Epithelial cell of esophagus (primary cell): ENCODE results near the gene TSHZ2.

Source experiments
- DNase-seq: peaks from one replicate; pipeline ENCODE4 v3.0.0; 2010; ENCODE audit warnings: low read depth
- H3K4me3 ChIP-seq: 2 replicates; pipeline ENCODE4 v1.5.1; 2011; ENCODE audit warnings: mild to moderate bottlenecking, low read length, control low read depth
- CTCF ChIP-seq: IDR thresholded peaks from 2 replicates; pipeline ENCODE4 v1.5.1; 2011; ENCODE audit warnings: low read depth, mild to moderate bottlenecking, low read length, control low read depth, inconsistent platforms; ENCODE audit not compliant: insufficient read depth; ENCODE audit errors: missing control alignments

Gene TSHZ2

DNA sequence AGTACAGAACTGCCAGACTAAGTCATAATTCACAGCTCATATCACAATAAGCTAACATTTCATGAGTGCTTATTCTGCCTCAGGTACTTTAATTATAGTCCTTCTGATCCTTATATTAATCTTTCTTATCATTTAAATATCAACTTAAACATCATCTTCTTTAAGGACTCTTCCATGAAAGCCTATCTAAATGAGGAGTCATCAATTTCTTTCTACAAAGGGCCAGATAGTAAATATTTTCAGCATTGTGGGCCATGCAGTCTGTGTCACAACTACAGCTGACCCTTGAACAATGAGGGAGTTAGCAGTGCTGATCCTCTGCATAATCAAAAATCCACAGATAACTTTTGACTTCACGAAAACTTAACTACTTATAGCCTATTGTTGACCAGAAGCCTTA is 306.4 kb downstream of the TSHZ2 start:
- no peak overlapping the region for H3K4me3 ChIP-seq
- no peak for DNase-seq
- TF ChIP-seq CTCF: no peak

- DNase-seq: no peak
- no peak for TF ChIP-seq CTCF
- H3K4me3 ChIP-seq: no peak overlapping the region
Measured at GRCh38 chr20:53279735-53280134, 307.6 kb downstream of the TSHZ2 start.

- no peak overlapping the region for H3K4me3 ChIP-seq
- DNase-seq: no peak
- no peak for TF ChIP-seq CTCF
Measured at GRCh38 chr20:53281557-53282117, 309.5 kb downstream of the TSHZ2 start.

- TF ChIP-seq CTCF: no peak
- no peak for DNase-seq
- H3K4me3 ChIP-seq: no peak overlapping the region
Measured at GRCh38 chr20:53282217-53282955, 310.2 kb downstream of the TSHZ2 start.

- no peak for TF ChIP-seq CTCF
- no peak for DNase-seq
- no peak overlapping the region for H3K4me3 ChIP-seq
Measured at GRCh38 chr20:53283011-53283410, 310.9 kb downstream of the TSHZ2 start.

- no peak overlapping the region for H3K4me3 ChIP-seq
- DNase-seq: no peak
- no peak for TF ChIP-seq CTCF
Measured at GRCh38 chr20:53283597-53283996, 311.4 kb downstream of the TSHZ2 start.

DNA sequence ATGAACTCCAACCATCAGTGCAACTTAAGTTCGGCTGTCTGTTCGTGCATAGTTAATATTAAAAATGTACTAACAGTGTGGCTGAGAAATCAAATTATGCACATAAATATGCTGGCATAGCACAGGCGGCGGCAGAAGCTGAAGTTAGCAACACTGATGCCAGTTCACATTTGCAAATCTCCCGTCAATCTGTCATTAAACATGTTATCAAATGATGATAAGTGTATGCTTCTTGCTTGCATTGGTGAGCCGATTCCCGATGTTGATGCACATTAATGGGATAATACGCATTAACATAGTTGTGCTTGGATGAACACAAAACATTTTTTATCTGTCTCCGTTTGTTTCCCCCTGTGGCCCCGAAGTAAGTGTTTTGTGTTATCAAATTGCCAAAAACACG is 312.1 kb downstream of the TSHZ2 start:
- no peak for DNase-seq
- no peak for TF ChIP-seq CTCF
- H3K4me3 ChIP-seq: no peak overlapping the region
